GM12878 (cell line): ENCODE measurements around the gene LSM12. TPM values are rescaled to one million over a fixed set of nuclear protein-coding genes. Genes with fewer than 3 reads are reported as not detected.

Source experiments
- ATAC-seq: fragments of 200-7000 bp; cut with Tn5 transposase; 3 replicates; pipeline ENCODE4 v1.9.1; 2020; ENCODE audit warnings: mild to moderate bottlenecking, moderate library complexity
- BruUV-seq: library from RNA; stranded (reverse); fragments of 400-500 nt; replicated peaks from 2 replicates; lab custom pipeline; 2021; lab: Mats Ljungman, UMichigan
- CTCF ChIA-PET: fragments of 300-600 bp; sonication (Branson Sonifier 250); formaldehyde crosslinking; extraction: SDS; loops from one replicate; lab custom pipeline; 2021; ENCODE audit warnings: inconsistent platforms; lab: Yijun Ruan, JAX
- POLR2A ChIA-PET: fragments of 350-600 bp; formaldehyde crosslinking; extraction: SDS; loops from one replicate; lab custom pipeline; 2021; ENCODE audit warnings: inconsistent platforms; lab: Charles Lee
- RAD21 ChIA-PET: fragments of 300-600 bp; sonication (Branson Sonifier 250); formaldehyde crosslinking; loops from one replicate; lab custom pipeline; 2023; ENCODE audit warnings: antibody characterized with exemption; ENCODE audit not compliant: unreplicated experiment; lab: Charles Lee
- SMC1A ChIA-PET: fragments of 300-600 bp; sonication (Branson Sonifier 250); formaldehyde crosslinking; loops from one replicate; lab custom pipeline; 2023; ENCODE audit not compliant: unreplicated experiment, uncharacterized antibody; lab: Charles Lee
- DNase-seq: peaks from one replicate; pipeline ENCODE4 v3.0.0-alpha.2; 2011; ENCODE audit warnings: low read depth, low spot score
- FAIRE-seq: peaks from 3 replicates; lab custom pipeline; 2011; peaks lifted over from hg19 to GRCh38; lab: Jason Lieb, UNC
- H2AFZ ChIP-seq: 2 replicates; pipeline ENCODE4 v1.6.0; 2011; ENCODE audit warnings: low read depth, low read length, control low read depth; ENCODE audit not compliant: control insufficient read depth
- H3K27ac ChIP-seq: 2 replicates; pipeline ENCODE4 v1.5.1; 2011; ENCODE audit warnings: control low read depth; ENCODE audit not compliant: control insufficient read depth, insufficient read depth
- H3K27me3 ChIP-seq, 2 experiments: replicated peaks in 1 of 2; 2 replicates each; pipeline versions ENCODE4 v1.6.0 to v1.6.1; 2011; ENCODE audit warnings: low read length in 1 of 2; ENCODE audit not compliant: control insufficient read depth in 2 of 2, insufficient read depth in 2 of 2
- H3K36me3 ChIP-seq, 2 experiments: 2 replicates each; pipeline ENCODE4 v1.5.1; 2011; ENCODE audit warnings: low read length in 1 of 2; ENCODE audit not compliant: control insufficient read depth in 2 of 2, insufficient read depth in 2 of 2
- H3K4me1 ChIP-seq: 2 replicates; pipeline ENCODE4 v1.6.1; 2011; ENCODE audit warnings: mild to moderate bottlenecking, low read length, moderate library complexity, mixed read lengths; ENCODE audit not compliant: control insufficient read depth, insufficient read depth
- H3K4me2 ChIP-seq: 2 replicates; pipeline ENCODE4 v1.6.0; 2011; ENCODE audit warnings: control low read depth; ENCODE audit not compliant: control insufficient read depth, insufficient read depth
- H3K4me3 ChIP-seq: fragments of 200-600 bp; sonication (generic); 2 replicates; pipeline ENCODE4 v1.5.1; 2016
- H3K79me2 ChIP-seq: 2 replicates; pipeline ENCODE4 v1.6.0; 2011; ENCODE audit warnings: low read length; ENCODE audit not compliant: control insufficient read depth, insufficient read depth
- H3K9ac ChIP-seq: 2 replicates; pipeline ENCODE4 v1.8.0; 2011; ENCODE audit warnings: low read length, control low read depth, mixed read lengths; ENCODE audit not compliant: control insufficient read depth, insufficient read depth
- H3K9me3 ChIP-seq: replicated peaks from 3 replicates; pipeline ENCODE4 v1.5.1; 2011; ENCODE audit warnings: mild to moderate bottlenecking, low read length; ENCODE audit not compliant: control insufficient read depth, insufficient read depth
- H4K20me1 ChIP-seq: 2 replicates; pipeline ENCODE4 v1.6.0; 2011; ENCODE audit not compliant: control insufficient read depth, insufficient read depth
- BRCA1 ChIP-seq: IDR thresholded peaks from 2 replicates; pipeline ENCODE4 v1.6.1; 2011; ENCODE audit warnings: low read depth, low read length, improper control_type of control experiment
- IKZF1 ChIP-seq: fragments of 450-650 bp; conservative IDR thresholded peaks from 2 replicates; pipeline ENCODE4 v1.6.1; 2017; ENCODE audit warnings: antibody characterized with exemption, mild to moderate bottlenecking
- MTA2 ChIP-seq: fragments of 450-650 bp; IDR thresholded peaks from 2 replicates; pipeline ENCODE4 v1.6.1; 2016; ENCODE audit warnings: low read depth, mild to moderate bottlenecking, moderate library complexity
- MYC ChIP-seq: IDR thresholded peaks from 2 replicates; pipeline ENCODE4 v1.6.1; 2011; ENCODE audit warnings: mild to moderate bottlenecking, low read length, moderate library complexity, inconsistent platforms; ENCODE audit not compliant: insufficient read depth, insufficient replicate concordance, insufficient read length, severe bottlenecking
- NBN ChIP-seq: fragments of 450-650 bp; IDR thresholded peaks from 2 replicates; pipeline ENCODE4 v1.6.1; 2016
- NR2C1 ChIP-seq: fragments of 450-650 bp; IDR thresholded peaks from 2 replicates; pipeline ENCODE4 v1.6.1; 2017; ENCODE audit warnings: antibody characterized with exemption, mild to moderate bottlenecking, moderate library complexity
- POLR2A ChIP-seq: IDR thresholded peaks from 2 replicates; pipeline ENCODE4 v1.6.1; 2011; ENCODE audit warnings: low read depth, mild to moderate bottlenecking, low read length
- RUNX3 ChIP-seq: IDR thresholded peaks from 2 replicates; pipeline ENCODE4 v1.6.1; 2012; ENCODE audit warnings: low read length, inconsistent platforms
- SIX5 ChIP-seq: IDR thresholded peaks from 2 replicates; pipeline ENCODE4 v1.6.1; 2011; ENCODE audit warnings: mild to moderate bottlenecking, low read depth, low read length, moderate library complexity; ENCODE audit not compliant: severe bottlenecking
- SPI1 ChIP-seq: IDR thresholded peaks from 2 replicates; pipeline ENCODE4 v1.6.1; 2011; ENCODE audit warnings: low read depth, mild to moderate bottlenecking, low read length, moderate library complexity, borderline replicate concordance; ENCODE audit not compliant: insufficient read depth
- STAT3 ChIP-seq: IDR thresholded peaks from 2 replicates; pipeline ENCODE4 v1.6.1; 2011; ENCODE audit warnings: low read depth, low read length, improper control_type of control experiment
- TARDBP ChIP-seq: IDR thresholded peaks from 2 replicates; pipeline ENCODE4 v1.6.1; 2016; ENCODE audit warnings: borderline replicate concordance
- TCF12 ChIP-seq: IDR thresholded peaks from 2 replicates; pipeline ENCODE4 v1.6.1; 2011; ENCODE audit warnings: low read depth, mild to moderate bottlenecking, low read length
- ZNF384 ChIP-seq: IDR thresholded peaks from 2 replicates; pipeline ENCODE4 v1.6.1; 2012; ENCODE audit warnings: low read depth, mild to moderate bottlenecking, low read length, improper control_type of control experiment, borderline replicate concordance
- WGBS: methylation state at CpG from one replicate; pipeline ENCODE4 v1.1.6; 2016; ENCODE audit warnings: low lambda C conversion rate; ENCODE audit not compliant: insufficient replicate concordance, insufficient coverage; ENCODE audit errors: missing lambda C conversion rate; 5-methylcytosine and 5-hydroxymethylcytosine counted together
- in situ Hi-C: fragments of 300-500 bp; cut with MboI; formaldehyde crosslinking; loops from 9 replicates; pipeline ENCODE4 v1.14.3; 2018; ENCODE audit warnings: mixed read lengths
- intact Hi-C: fragments of 100-400 bp; cut with micrococcal nuclease; formaldehyde crosslinking; loops from one replicate; pipeline ENCODE4 v1.14.2; 2022; ENCODE audit not compliant: unreplicated experiment
- polyA plus RNA-seq, 11 experiments: library from polyadenylated mRNA; depleted of rRNA in 4 of 11; unstranded in 6 of 11; stranded (reverse) in 5 of 11; fragments of >200 nt; fragmentation: Nextera tagmentation in 4 of 11; fragmentation: Illumina TruSeq in 1 of 11; extraction: Ambion mirVana in 4 of 11; extraction: Trizol in 1 of 11; gene quantifications; 1 replicate in 1 of 11; 2 replicates in 10 of 11; pipeline versions ENCODE4 v1.2.1 to v1.2.3, GENCODE V29; 2011 to 2016; ENCODE audit warnings: inconsistent platforms in 2 of 11, missing spikeins in 2 of 11, low read depth in 1 of 11
- total RNA-seq, 4 experiments: library from RNA; depleted of rRNA in 3 of 4; stranded (reverse); fragments of >200 nt in 3 of 4; fragmentation: Illumina TruSeq in 1 of 4; extraction: Trizol in 1 of 4; gene quantifications; 2 replicates each; pipeline versions ENCODE4 v1.2.1 to v1.2.3, GENCODE V29; 2013 to 2021
- TF ChIP-seq, protein P1 (sequence below): IDR thresholded peaks from 2 replicates; pipeline ENCODE4 v1.6.1; 2011; ENCODE audit warnings: low read depth, low read length, improper control_type of control experiment, borderline replicate concordance
- TF ChIP-seq, protein P2 (sequence below), 3 experiments: IDR thresholded peaks in 2 of 3; conservative IDR thresholded peaks in 1 of 3; 2 replicates each; pipeline ENCODE4 v1.5.1; 2011; ENCODE audit warnings: low read depth in 3 of 3, low read length in 3 of 3, mild to moderate bottlenecking in 3 of 3, control low read depth in 2 of 3, moderate library complexity in 2 of 3, inconsistent platforms in 1 of 3, mixed read lengths in 1 of 3; ENCODE audit not compliant: control insufficient read depth in 2 of 3, insufficient read depth in 1 of 3; ENCODE audit errors: extremely low read depth in 1 of 3
- TF ChIP-seq, protein P3 (sequence below): fragments of 150-350 bp; IDR thresholded peaks from 2 replicates; pipeline ENCODE4 v1.6.1; 2014; ENCODE audit warnings: mild to moderate bottlenecking, low read depth, low read length
- TF ChIP-seq, protein P4 (sequence below): IDR thresholded peaks from 2 replicates; pipeline ENCODE4 v1.6.1; 2012; ENCODE audit warnings: low read depth, low read length, improper control_type of control experiment

The LSM12 gene
- total and polyA plus RNA-seq, 10 of the 15 experiments (the other 5 are each of a cell fraction or from before 2014, with no cell fraction given): 51.1 to 206 (median 70.8) TPM

DNA sequence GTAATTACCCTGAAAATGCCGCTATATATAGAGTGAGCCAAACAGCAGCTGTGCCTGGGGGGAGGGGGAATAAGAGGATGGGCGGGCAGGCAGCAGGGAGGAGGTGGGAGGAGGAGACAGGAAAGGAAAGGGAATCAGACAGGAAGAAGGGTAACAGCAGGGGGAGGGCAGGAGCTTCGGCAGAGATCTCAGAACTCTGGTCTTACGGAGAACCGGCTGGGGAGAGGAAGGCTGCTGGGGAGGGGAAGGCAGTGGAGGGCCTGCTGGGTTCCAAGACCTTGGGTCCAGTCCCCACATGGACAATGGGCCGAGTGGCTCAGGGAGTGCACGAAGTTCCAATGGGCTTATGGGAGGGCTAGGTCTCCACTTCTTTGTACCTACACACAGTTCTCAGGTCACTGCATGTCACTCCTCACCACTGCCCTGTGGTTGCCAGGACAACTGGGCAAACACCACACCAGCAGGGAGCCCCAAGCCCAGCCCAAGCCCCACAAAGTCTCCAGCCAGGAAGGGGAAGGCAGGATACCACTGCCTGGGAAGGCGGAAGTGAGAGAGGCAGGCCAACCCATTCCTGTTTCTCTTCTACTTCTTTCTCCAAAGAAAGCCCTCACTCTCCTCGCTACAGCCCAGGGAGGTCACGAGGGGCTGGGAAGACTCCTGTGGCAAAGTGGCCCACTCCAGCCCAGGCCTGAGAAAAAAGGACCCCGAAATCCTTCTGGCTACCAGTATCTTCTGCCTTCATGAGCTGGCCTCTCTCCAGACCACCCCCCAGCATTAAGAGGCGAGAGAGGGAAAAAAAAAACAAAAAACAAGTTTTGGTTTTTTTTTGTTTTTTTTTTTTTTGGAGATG, 29.4 kb upstream of the LSM12 start:
- ChIA-PET CTCF (interaction anchor here (0.8 to 1.5 kb wide), 3 partner anchors 12 to 28 kb away, joined by 3 to 4 read pairs (median 3); partner anchors contain the start of gene HDAC5), POLR2A (interaction anchor here (0.7 kb wide), 2 partner anchors 15 to 24 kb away, joined by 6 to 8 read pairs; no protein-coding TSS in a partner anchor), SMC1A (no interaction called here), RAD21 (interaction anchor here (0.6 to 1.5 kb wide), 2 partner anchors 20 to 28 kb away, joined by 3 to 5 read pairs; partner anchors contain the start of gene HDAC5)
- Histone ChIP-seq H3K4me1 (peaks cover 24% of the 10 kb centered on the region), H3K4me2 (peak overlapping the region; percentile 73), H3K27ac (peak overlapping the region; percentile 67), H3K9me3 (no peaks in the 10 kb centered on the region; the same call in 2 of the 3 replicates), H4K20me1 (no peaks in the 10 kb centered on the region), H2AFZ (peak overlapping the region; percentile 28; the same call in 1 of the 2 replicates), H3K4me3 (peak overlapping the region; percentile 31; the same call in 1 of the 2 replicates), H3K79me2 (peaks cover 6% of the 10 kb centered on the region), H3K36me3 (peaks cover 3 to 17% of the 10 kb centered on the region in 2 experiments; a peak in 2 of 4 replicates), H3K27me3 (no peaks in the 10 kb centered on the region), H3K9ac (peak overlapping the region; percentile 38; the same call in 1 of the 2 replicates)
- BruUV-seq: no TSS peak
- 47% methylated on average over 12 of the region's 12 CpGs for WGBS
- ATAC-seq: peak; percentile 80
- peak; percentile 84 for FAIRE-seq
- intact Hi-C loops (no loop called here), in situ Hi-C loops (no loop called here)
- DNase-seq: no peak
- TF ChIP-seq, protein P1, sequence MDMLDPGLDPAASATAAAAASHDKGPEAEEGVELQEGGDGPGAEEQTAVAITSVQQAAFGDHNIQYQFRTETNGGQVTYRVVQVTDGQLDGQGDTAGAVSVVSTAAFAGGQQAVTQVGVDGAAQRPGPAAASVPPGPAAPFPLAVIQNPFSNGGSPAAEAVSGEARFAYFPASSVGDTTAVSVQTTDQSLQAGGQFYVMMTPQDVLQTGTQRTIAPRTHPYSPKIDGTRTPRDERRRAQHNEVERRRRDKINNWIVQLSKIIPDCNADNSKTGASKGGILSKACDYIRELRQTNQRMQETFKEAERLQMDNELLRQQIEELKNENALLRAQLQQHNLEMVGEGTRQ: no peak
- TF ChIP-seq NBN (no peak), RUNX3 (0 out of 2 replicates have a peak, but pooled peaks have one; percentile 25), TARDBP (no peak), STAT3 (no peak), MTA2 (no peak), MYC (no peak), SPI1 (peak; percentile 50; the same call in 1 of the 2 replicates), BRCA1 (no peak), NR2C1 (no peak), TCF12 (no peak), ZNF384 (no peak), SIX5 (no peak), POLR2A (0 out of 2 replicates have a peak, but pooled peaks have one; percentile 28), IKZF1 (peak; percentile 39)
- TF ChIP-seq, protein P2, sequence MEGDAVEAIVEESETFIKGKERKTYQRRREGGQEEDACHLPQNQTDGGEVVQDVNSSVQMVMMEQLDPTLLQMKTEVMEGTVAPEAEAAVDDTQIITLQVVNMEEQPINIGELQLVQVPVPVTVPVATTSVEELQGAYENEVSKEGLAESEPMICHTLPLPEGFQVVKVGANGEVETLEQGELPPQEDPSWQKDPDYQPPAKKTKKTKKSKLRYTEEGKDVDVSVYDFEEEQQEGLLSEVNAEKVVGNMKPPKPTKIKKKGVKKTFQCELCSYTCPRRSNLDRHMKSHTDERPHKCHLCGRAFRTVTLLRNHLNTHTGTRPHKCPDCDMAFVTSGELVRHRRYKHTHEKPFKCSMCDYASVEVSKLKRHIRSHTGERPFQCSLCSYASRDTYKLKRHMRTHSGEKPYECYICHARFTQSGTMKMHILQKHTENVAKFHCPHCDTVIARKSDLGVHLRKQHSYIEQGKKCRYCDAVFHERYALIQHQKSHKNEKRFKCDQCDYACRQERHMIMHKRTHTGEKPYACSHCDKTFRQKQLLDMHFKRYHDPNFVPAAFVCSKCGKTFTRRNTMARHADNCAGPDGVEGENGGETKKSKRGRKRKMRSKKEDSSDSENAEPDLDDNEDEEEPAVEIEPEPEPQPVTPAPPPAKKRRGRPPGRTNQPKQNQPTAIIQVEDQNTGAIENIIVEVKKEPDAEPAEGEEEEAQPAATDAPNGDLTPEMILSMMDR (IDR thresholded peaks at IDR 0.05 in 2 of 3, conservative IDR thresholded peaks at IDR 0.05 in 1 of 3; ENCODE audit: control insufficient read depth in 2 of 3, extremely low read depth in 1 of 3, insufficient read depth in 1 of 3, low read depth in 3 of 3, low read length in 3 of 3): no peak
- TF ChIP-seq, protein P3, sequence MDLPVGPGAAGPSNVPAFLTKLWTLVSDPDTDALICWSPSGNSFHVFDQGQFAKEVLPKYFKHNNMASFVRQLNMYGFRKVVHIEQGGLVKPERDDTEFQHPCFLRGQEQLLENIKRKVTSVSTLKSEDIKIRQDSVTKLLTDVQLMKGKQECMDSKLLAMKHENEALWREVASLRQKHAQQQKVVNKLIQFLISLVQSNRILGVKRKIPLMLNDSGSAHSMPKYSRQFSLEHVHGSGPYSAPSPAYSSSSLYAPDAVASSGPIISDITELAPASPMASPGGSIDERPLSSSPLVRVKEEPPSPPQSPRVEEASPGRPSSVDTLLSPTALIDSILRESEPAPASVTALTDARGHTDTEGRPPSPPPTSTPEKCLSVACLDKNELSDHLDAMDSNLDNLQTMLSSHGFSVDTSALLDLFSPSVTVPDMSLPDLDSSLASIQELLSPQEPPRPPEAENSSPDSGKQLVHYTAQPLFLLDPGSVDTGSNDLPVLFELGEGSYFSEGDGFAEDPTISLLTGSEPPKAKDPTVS: no peak
- TF ChIP-seq, protein P4, sequence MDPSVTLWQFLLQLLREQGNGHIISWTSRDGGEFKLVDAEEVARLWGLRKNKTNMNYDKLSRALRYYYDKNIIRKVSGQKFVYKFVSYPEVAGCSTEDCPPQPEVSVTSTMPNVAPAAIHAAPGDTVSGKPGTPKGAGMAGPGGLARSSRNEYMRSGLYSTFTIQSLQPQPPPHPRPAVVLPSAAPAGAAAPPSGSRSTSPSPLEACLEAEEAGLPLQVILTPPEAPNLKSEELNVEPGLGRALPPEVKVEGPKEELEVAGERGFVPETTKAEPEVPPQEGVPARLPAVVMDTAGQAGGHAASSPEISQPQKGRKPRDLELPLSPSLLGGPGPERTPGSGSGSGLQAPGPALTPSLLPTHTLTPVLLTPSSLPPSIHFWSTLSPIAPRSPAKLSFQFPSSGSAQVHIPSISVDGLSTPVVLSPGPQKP: no peak
